Muscle layer of duodenum (tissue), 2 donors: ENCODE measurements around the gene HSPB2.

Source experiments
- H3K27ac ChIP-seq: one replicate; pipeline ENCODE4 v1.7.0; 2013; ENCODE audit warnings: mild to moderate bottlenecking, low read length
- H3K27me3 ChIP-seq: one replicate; pipeline ENCODE4 v1.7.0; 2013; ENCODE audit warnings: low read depth, mild to moderate bottlenecking, control low read depth, low read length
- H3K36me3 ChIP-seq, 2 donors: one replicate each; pipeline ENCODE4 v1.7.0; 2013; ENCODE audit warnings: low read length in 2 of 2, control low read depth in 1 of 2, mild to moderate bottlenecking in 1 of 2; ENCODE audit not compliant: insufficient read depth in 2 of 2, control insufficient read depth in 1 of 2
- H3K4me1 ChIP-seq, 2 donors: one replicate each; pipeline ENCODE4 v1.7.0; 2013; ENCODE audit warnings: low read length in 2 of 2, mild to moderate bottlenecking in 2 of 2, control low read depth in 1 of 2, moderate library complexity in 1 of 2; ENCODE audit not compliant: insufficient read depth in 2 of 2, control insufficient read depth in 1 of 2
- H3K4me3 ChIP-seq, 2 donors: one replicate each; pipeline ENCODE4 v1.7.0; 2013; ENCODE audit warnings: low read length in 2 of 2, low read depth in 1 of 2, mild to moderate bottlenecking in 1 of 2
- H3K9me3 ChIP-seq, 2 donors: one replicate each; pipeline ENCODE4 v1.7.0; 2013; ENCODE audit warnings: low read length in 2 of 2, control low read depth in 1 of 2, mild to moderate bottlenecking in 1 of 2; ENCODE audit not compliant: control insufficient read depth in 1 of 2
- donor health status: healthy.

HSPB2 gene

DNA sequence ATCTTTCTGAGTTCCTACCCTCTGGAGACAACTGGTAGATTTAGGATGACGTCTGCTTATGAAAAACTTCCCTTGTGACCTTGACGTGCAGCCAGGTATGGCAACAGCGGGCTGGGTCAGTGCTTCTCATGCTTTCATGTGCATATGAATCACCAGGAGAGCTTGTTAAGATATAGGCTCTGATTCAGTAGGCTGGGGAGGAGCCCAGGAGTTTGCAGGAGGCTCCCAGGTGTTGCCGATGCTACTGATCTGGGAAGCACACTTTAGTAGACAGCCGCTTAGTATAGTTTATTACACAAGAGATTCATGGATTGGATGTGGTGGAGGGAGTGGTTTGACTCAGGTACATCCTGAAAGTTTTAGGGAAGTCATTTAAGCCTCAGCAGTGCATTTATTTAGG, 48.4 kb downstream of the HSPB2 start:
- no peak overlapping the region for H3K27ac ChIP-seq
- H3K36me3 ChIP-seq = peaks cover 0 to 5% of the 10 kb centered on the region in 2 donors
- H3K27me3 ChIP-seq = no peaks in the 10 kb centered on the region
- no peaks in the 10 kb centered on the region for H3K9me3 ChIP-seq
- no peaks in the 10 kb centered on the region for H3K4me1 ChIP-seq
- H3K4me3 ChIP-seq = no peak overlapping the region

DNA sequence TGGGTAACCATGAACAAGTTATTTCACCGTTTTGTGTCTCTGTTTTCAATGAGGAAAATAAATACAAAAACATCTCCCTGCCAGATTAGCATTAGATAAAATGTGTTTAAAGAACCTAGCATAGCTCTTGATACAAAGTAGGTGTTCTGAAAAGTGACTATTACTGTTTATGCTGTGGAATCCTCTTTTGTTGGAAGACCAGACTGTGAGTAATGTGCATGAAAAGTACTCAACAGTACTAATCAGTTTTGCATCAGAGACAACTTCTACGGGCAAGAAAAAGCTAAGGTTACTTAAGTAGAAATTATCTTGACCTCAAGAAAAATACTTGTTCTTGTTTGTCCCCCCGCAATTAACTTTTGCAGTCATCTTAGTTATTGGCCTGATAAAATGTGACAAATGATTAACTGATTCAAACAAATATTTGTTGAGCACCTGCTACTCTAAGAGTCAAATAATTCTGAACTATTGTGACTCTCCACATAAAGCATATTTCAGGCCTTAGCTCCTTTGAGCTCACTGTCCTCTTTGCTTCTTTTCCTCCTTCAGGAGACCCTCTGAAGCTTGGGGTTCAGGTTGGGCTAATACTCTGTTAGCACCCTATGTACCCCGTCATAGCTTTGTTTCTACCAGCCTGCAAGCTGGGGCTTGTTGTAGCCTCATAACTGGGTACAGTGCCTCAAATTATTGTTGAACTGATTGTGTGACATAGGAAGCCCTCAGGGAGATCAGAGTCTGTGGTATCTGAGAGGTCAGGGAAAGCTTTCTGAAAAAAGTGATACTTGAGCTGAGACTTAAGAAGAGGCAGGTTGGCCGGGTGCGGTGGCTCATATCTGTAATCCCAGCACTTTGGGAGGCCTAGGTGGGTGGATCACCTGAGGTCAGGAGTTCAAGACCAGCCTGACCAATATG, 49.1 kb downstream of the HSPB2 start:
- peaks cover 0 to 6% of the 10 kb centered on the region in 2 donors for H3K36me3 ChIP-seq
- H3K27ac ChIP-seq = no peak overlapping the region
- H3K4me3 ChIP-seq = no peak overlapping the region
- H3K9me3 ChIP-seq = no peaks in the 10 kb centered on the region
- H3K4me1 ChIP-seq = no peaks in the 10 kb centered on the region
- no peaks in the 10 kb centered on the region for H3K27me3 ChIP-seq
